ENCODE measurements around the gene SLC10A6. TPM values are rescaled to one million over a fixed set of nuclear protein-coding genes. Genes with fewer than 3 reads are reported as not detected.
"Not testable (repeated sequence)": the region's sequence is repeated elsewhere in the genome, so short reads cannot be mapped to it uniquely, and the experiment has no call there.

SLC10A6 gene, protein sequence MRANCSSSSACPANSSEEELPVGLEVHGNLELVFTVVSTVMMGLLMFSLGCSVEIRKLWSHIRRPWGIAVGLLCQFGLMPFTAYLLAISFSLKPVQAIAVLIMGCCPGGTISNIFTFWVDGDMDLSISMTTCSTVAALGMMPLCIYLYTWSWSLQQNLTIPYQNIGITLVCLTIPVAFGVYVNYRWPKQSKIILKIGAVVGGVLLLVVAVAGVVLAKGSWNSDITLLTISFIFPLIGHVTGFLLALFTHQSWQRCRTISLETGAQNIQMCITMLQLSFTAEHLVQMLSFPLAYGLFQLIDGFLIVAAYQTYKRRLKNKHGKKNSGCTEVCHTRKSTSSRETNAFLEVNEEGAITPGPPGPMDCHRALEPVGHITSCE
- 5.2 TPM for total RNA-seq
- long read RNA-seq, partial matches to known transcripts, result 0 of 4 reads
- long read RNA-seq, other reads (novel, unspliced or antisense), result 4 of 4 reads

- no peak for DNase-seq (ENCODE audit: low spot score)
Observed at GRCh38 chr4:86848732-86849619, at the start of gene SLC10A6. SLC10A6 (minus strand) TSS chr4:86849384; CDS start chr4:86849115, 269 bp downstream.

GRCh38 chr4:86898562-86898961 is 49.4 kb upstream of the SLC10A6 start:
- no peak for DNase-seq (ENCODE audit: low spot score)

- DNase-seq (ENCODE audit: low spot score), result no peak
Observed at GRCh38 chr4:86896596-86896995, 47.4 kb upstream of the SLC10A6 start.

DNA sequence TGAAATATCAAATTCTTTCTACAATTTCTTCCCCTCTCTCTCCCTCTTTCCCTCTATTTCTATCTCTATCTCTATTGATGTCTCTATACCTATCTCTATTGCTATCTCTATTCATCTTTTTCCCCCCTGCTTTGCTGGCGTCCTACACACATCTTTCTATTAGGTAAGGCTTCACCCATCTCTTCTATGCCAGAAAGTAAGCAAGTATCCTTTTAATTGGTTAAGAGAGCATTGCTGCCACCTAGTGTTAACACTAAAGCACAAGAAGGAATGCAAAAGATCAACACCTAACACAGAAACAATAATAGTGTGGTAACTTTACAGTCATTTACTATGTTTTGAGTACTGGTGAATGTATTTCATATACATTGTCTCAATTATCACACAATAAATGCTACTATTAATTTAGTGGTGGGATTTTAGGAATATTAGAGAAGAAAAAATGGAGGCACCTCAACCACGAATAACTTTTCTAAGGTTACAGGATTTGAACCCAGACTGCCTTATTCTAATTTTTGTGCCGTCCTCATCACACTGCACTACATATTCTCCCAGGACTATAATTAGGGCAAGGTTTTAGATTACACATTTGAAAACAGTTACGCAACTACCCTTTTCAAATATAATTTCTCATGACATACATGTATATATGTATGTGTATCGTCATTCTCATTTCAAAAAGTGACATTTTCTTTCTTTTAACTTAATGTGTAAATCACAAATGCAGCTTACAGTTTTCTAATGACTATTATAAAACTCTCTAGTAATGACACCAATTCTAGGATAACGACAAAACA is 46.7 kb upstream of the SLC10A6 start:
- no peak for DNase-seq (ENCODE audit: low spot score)

GRCh38 chr4:86894455-86894854 is 45.3 kb upstream of the SLC10A6 start:
- no peak for DNase-seq (ENCODE audit: low spot score)

DNA sequence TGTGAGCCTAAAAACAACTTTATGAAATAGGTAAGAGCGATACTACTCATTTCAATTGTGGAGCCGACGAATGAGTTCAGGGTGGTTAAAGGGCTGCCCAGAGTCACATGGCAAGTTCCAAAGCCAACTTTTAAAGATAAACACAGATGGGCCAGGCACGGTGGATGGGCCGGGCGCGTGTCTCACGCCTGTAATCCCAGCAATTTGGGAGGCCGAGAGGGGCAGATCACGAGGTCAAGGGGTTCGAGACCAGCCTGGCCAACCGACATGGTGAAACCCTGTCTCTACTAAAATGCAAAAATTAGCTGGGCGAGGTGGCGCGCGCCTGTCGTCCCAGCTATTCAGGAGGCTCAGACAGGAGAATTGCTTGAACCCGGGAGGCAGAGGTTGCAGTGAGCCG is 44.0 kb upstream of the SLC10A6 start:
- no peak for DNase-seq (ENCODE audit: low spot score)

- no peak for DNase-seq (ENCODE audit: low spot score)
Observed at GRCh38 chr4:86892636-86892960, 43.4 kb upstream of the SLC10A6 start.

- DNase-seq (ENCODE audit: low spot score), result peak; percentile 90
Observed at GRCh38 chr4:86891762-86892635, 42.8 kb upstream of the SLC10A6 start, which contains the start of gene C4orf36. C4orf36 (minus strand) TSS chr4:86892422; CDS start chr4:86891520, 902 bp downstream.

GRCh38 chr4:86890790-86891189 is 41.6 kb upstream of the SLC10A6 start:
- DNase-seq (ENCODE audit: low spot score), result no peak

- no peak for DNase-seq (ENCODE audit: low spot score)
Observed at GRCh38 chr4:86879641-86880040, 30.5 kb upstream of the SLC10A6 start.

DNA sequence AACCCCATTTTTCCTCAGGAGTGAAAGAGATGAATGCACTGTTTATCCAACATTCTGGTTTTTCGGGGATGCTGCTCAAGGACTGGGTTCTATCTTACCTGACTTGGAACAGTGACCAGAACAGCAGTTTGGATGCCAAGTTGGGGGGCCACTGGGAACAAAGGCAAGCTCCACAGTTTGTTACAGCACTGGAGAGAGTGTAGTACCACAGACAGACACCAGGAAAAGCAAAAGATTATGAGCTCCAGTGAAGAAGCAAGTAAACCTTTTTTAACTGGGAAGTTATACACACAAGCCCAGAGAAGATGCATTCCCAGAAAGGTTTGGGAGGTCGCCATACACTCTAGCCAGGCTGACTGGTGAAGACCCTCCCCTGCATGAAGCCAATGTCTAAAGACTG is 29.5 kb upstream of the SLC10A6 start:
- DNase-seq (ENCODE audit: low spot score), result no peak

DNA sequence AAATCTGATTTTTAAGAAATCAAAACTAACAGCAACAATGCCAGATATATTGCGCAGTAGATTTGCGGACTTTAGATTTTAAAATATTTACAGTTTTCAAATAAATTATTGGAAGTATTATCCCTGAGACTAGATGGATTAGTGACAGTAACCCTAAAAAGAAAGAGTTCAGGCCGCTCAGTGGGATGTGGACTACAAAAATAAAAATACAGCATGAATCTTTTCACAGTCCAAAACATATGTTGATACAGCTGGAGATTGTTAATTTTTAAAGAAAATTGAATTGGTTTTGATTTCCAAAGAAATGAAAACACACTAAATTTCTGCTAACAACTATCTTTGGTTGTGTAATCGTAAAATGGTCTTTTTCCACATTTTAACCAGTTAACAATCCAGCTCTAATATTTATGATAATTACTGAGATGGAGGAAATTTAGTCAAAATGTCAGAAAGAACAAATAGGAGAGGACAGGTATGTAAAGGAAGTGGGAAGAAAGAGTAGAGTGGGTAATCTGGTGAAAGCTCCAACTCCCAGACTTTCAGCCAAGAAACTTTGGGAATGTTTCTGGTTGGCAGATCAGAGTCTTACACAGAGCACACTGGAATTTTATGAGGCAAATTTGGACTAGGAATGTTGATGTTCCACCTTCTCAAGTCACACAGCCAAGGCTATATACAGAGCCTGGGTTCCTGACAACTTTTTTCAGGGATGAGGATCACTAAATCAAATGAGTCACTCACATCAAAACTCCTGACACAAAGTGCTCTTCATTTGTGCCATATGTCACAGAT is 27.9 kb upstream of the SLC10A6 start:
- no peak for DNase-seq (ENCODE audit: low spot score)

GRCh38 chr4:86875436-86875835 is 26.3 kb upstream of the SLC10A6 start:
- DNase-seq (ENCODE audit: low spot score), result not testable (repeated sequence)

DNA sequence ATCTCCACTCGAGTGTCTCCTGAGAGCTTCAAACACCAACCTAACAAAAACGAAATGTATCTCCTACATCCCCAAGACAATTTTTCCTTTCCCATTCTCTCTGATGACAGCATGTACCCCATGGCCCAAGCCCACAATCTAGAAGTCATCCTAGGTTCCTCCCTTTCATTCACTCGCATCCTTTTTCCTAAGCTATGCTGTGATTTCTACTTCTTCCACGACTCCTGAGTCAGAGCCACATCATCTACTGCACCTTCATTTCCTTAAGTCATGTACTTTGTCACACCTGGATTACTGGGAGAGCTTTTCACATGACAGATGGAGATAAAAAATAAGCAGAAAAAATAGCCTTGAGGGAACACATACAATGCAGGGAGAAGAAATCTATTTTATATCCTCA is 23.0 kb upstream of the SLC10A6 start:
- no peak for DNase-seq (ENCODE audit: low spot score)

DNA sequence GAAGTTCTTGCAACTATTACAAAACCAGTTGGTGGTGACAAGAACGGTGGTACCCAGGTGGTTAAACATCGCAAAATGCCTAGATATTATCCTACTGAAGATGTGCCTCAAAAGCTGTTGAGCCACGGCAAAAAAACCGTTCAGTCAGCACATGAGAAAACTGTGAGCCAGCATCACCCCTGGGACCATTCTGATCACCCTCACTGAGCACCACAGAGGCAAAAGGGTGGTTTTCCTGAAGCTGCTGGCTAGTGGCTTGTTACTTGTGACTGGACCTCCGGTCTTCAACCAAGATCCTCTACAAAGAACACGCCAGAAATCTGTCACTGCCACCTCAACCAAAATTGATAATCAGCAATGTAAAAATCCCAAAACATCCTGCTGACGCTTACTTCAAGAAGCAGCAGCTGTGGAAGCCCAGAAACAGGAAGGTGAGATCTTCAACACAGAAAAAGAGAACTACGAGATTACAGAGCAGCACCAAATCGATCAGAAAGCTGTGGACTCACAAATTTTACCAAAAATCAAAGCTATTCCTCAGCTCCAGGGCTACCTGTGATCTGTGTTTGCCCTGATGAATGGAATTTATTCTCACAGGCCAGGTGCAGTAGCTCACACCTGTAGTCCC is 21.4 kb upstream of the SLC10A6 start:
- DNase-seq (ENCODE audit: low spot score), result no peak

DNA sequence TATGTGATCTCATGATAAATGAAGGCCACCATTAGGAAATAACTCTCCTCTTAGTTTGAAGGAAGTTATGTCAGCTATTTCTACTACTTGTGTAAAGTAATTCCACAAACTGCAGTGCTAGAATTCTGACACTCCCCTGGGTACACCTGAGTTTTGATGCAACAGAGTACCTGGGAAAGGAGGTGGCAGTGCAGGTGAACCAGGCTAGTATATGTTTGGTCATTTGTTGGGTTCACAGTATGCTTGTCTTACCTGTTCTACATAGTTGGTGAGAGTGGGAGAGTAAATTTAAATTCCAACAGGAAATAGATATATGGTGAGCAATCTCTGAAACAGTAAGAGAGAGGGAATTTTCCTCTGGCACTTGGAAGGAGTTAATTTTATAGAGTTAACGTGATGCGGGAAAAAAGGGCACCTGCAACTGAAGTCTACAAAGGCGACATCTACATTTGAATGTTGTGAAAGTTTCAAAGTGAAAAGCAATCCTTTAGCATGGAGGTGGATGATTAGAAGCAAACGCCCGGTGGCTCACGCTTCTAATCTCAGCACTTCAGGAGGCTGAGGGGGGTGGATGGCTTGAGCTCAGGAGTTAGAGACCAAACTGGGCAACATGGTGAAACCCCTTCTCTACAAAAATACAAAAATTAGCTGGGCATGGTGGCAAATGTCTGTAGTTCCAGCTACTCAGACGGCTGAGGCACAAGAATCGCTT is 8.3 kb upstream of the SLC10A6 start:
- no peak for DNase-seq (ENCODE audit: low spot score)

DNA sequence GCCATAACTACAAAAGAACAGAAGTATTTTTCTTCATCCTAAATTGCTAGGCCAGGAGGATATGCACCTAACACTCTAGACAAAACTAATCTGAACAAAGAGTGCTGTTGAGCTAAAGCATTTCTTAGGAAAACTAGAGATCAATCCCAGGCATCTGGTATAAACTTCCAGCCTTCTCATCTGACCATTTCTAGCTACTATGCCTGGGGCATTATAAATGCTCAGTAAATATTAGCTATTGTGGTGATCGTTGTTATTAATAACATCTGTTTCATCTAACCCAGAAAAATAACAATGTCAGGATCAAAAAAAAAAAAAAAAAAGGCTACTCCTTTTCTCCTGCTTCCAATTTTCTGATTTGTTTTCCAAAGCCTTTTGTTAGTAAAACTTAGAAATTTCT is 7.7 kb upstream of the SLC10A6 start:
- no peak for DNase-seq (ENCODE audit: low spot score)

GRCh38 chr4:86855572-86855971 is 6.4 kb upstream of the SLC10A6 start:
- no peak for DNase-seq (ENCODE audit: low spot score)

Measured in mesenteric fat pad (tissue), 1 donor.